GM19397 (cell line): Measurements from ENCODE around the gene EMSY.

Source experiments
- ATAC-seq: cut with Tn5 transposase; IDR thresholded peaks from one replicate; pipeline ENCODE4 v1.9.1; 2021; ENCODE audit warnings: mild to moderate bottlenecking, moderate library complexity; ENCODE audit not compliant: unreplicated experiment

Gene EMSY

DNA sequence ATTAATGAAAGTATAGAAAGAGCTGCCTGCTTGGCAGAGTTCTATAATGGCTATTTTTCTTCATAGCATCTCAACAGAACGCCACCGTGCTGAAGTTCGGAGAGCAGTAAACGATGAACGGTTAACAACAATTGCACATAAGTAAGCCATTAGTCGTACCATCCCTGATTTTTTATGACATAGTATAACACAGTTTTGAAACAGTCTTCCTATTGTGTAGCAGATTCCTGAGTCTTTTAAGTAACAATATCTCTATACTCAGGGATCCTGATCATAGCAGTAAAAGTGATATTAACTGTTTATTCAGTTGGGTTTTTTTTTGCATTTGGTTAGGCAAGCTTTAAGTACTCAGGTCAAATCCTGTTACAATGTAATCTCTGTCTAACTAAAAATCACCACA is 8.4 kb downstream of the EMSY start:
- no peak for ATAC-seq

GRCh38 chr11:76455331-76455730 is 10.5 kb downstream of the EMSY start:
- no peak for ATAC-seq

- ATAC-seq, result no peak
Measured at GRCh38 chr11:76455931-76456330, 11.1 kb downstream of the EMSY start.

GRCh38 chr11:76456571-76456970 is 11.8 kb downstream of the EMSY start:
- ATAC-seq, result no peak

DNA sequence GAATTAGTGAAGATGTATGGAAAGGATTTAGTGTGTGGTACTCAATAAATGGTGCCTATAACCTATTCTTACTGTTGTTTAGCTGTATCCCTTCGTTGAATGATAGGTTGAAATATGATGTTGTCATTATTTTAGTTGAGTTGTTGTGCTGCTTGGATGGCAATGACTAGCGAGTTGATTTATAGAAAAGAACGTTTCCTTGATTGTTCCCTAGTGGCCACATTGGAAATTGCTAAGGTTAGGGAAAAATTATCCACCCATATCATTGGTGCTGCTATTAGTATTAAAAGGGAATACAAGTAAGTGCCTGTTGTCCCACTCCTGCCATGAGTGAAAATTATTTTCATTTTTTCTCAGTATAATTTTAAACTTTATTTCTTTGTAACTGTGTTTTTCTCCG is 14.5 kb downstream of the EMSY start:
- no peak for ATAC-seq

GRCh38 chr11:76459846-76460245 is 15.0 kb downstream of the EMSY start:
- no peak for ATAC-seq

DNA sequence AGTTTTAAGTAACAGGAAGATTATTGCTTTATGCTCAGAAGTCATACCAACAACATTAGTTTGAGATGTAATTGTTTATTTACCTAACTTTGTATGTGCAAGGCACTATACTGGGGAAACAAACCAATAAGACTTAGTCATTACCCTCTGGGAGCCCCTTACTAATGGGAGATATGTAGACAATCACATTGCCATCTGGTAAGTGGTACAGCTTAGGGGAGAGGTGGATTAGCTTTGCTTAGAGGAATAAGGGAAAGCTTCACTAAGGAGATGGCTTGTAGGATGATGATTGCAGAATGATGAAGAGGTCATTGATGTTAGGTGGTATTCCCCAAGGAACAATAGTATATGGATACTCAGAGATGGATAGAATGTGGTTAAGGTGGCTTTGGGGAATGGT is 17.5 kb downstream of the EMSY start:
- no peak for ATAC-seq

GRCh38 chr11:76465701-76466100 is 20.9 kb downstream of the EMSY start:
- ATAC-seq, result no peak

DNA sequence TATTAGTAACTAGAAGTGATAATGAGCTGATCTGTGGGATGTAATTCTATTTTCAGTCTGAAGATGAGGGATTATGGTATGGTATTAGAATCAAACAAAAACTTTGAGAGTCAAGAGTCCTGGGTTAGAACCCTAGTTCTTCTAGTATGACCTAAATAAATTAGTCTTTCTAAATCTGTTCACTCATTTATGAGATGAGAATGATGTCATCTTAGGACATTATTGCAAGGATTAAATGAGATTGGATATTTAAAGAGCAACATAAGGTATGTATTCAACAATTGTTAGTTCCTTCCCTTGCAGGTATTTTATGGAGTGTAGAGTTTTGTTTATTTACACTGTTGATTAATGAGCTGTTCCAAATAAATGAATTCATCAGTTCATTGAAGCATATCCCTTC is 21.8 kb downstream of the EMSY start:
- ATAC-seq, result no peak

DNA sequence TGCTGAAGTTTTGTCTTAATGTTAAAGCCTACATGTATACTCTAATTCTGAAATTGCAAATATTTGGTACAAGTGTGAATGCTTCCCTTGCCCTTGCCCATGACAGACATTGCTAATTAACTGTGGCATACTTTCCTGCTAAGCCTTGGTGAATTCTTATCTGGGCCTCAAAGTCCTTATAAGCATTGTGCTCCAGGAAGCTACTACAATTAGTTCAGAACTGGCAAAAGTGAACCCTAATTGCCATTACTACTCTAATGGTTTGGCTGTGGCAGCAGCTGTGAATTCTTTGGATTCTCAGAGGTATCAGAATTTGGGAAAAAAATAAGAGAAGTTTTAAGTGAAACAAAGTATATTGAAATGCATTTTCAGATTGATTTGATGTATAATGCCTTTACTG is 24.3 kb downstream of the EMSY start:
- ATAC-seq, result no peak

- no peak for ATAC-seq
Measured at GRCh38 chr11:76471382-76471781, 26.6 kb downstream of the EMSY start.

DNA sequence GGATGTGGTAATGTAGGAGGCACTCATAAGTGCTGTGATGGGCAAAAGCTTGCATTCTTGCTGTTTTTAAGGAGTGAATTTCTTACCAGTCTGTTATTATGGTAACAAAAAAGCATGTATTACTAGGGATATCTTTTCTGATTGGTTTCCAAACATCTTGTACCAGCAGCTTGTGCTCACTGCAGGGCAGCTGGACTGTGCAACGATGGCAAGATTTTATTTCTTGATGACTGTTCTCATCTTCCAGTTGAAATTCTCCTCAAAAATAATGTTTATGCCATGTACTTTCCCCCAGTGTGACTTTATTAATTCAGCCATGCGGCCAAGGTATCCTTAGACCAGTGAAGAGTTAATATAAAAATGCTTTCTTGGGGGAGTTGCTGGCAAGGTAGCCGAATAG is 35.4 kb downstream of the EMSY start:
- ATAC-seq, result no peak

DNA sequence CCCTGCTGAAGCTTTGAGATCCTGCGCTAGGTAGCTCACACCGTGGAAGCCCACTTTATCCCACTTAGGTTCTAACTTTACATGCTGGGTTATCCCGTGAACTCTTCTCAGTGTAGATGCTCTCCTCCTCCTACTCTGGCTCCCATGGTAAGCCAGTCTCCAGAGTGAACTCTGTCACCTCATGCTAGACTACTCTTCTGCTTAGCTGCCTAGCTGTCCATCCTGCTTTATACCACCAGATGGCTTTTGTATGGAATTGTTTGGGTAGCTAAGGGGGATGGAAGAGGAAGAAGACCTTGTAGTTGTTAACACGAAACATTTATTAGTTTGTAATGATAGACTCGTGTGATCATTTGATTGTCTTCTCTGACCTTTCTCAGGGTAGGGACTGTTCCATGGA is 46.8 kb downstream of the EMSY start:
- ATAC-seq, result no peak

GRCh38 chr11:76493040-76493439 is 48.2 kb downstream of the EMSY start:
- no peak for ATAC-seq

GRCh38 chr11:76493626-76494539 is 49.1 kb downstream of the EMSY start:
- ATAC-seq, result no peak

GRCh38 chr11:76495019-76495418 is 50.2 kb downstream of the EMSY start:
- ATAC-seq, result no peak

GRCh38 chr11:76496174-76496573 is 51.4 kb downstream of the EMSY start:
- ATAC-seq, result no peak

- ATAC-seq, result no peak
Measured at GRCh38 chr11:76501526-76502202, 56.8 kb downstream of the EMSY start.

DNA sequence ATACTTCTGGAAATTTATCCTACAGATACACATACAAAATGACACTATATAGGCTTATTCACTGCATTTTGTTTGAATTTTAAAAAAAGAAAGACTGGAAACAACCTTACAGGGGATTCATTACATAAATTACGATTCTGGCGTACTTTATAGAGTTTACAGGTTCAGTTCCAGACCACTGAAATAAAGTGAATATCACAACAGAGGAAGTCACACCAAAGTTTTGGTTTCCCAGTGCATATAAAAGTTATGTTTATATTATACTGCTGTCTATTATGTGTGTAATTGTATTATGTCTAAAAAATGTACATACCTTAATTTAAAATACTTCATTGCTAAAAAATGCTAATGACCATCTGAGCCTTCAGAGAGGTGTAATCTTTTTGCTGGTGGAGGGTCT is 62.0 kb downstream of the EMSY start:
- ATAC-seq, result no peak

GRCh38 chr11:76510060-76511047 is 65.5 kb downstream of the EMSY start:
- ATAC-seq, result no peak
